GM10248 (cell line): ENCODE measurements around the gene ZFPL1.

Experiments used
- CTCF ChIA-PET: fragments of 300-600 bp; sonication (Branson Sonifier 250); formaldehyde crosslinking; extraction: SDS; loops from one replicate; lab custom pipeline; 2021; ENCODE audit warnings: antibody characterized with exemption; lab: Yijun Ruan, JAX
- POLR2A ChIA-PET: fragments of 350-650 bp; sonication (Branson Sonifier 250); formaldehyde crosslinking; extraction: SDS; loops from one replicate; lab custom pipeline; 2020; ENCODE audit warnings: antibody characterized with exemption; lab: Yijun Ruan, JAX
- DNase-seq: peaks from one replicate; pipeline ENCODE4 v3.0.0; 2012; ENCODE audit errors: extremely low spot score
- TF ChIP-seq, protein P1 (sequence below): IDR thresholded peaks from 2 replicates; pipeline ENCODE4 v1.5.1; 2012; ENCODE audit warnings: mild to moderate bottlenecking, low read depth; ENCODE audit errors: extremely low read depth, missing control alignments, control extremely low read depth

ZFPL1 gene

DNA sequence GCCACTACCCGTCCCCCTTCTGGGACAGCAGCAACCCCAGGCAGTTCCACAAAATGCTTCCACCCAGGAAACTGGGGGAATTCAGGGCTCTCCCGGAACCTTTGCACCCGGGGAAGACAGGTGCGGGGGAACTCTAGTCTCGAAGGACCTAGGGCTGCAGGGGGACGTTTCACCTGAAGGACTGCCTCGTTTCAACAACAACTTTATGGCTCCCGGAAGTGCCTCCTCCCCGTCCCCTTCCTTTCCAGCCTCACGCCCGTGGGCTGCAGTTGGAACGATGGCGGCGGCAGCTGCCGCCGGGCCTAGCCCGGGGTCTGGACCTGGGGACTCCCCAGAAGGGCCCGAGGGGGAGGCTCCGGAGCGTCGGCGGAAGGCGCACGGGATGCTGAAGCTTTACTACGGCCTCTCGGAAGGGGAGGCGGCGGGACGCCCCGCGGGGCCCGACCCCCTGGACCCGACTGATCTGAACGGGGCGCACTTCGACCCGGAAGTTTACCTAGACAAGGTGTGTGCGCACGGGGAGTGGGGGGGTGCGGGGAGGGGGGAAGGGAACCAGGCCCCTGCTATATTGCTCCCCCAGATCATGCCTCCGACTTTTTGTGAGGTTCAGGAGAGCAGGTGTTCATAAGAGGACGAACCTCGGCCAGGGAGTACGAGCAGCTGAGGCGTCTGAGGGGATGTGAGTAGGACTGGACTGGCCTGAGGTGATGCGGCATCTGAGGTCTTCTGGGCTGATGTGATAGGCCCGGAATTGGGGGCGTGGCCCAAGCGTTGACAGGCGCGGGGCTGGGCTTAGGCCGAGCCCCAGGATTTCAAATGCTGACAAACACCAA, 12.2 kb downstream of the ZFPL1 start, which contains the start of gene VPS51:
Gene VPS51, plus strand, starts transcription at position 241 of the 833 bp plus-strand sequence. Its CDS starts 37 bp downstream, at position 278.
- DNase-seq, result peak; percentile 90
- POLR2A ChIA-PET, result interaction anchor here (0.5 to 1.3 kb wide), 3 partner anchors 16 to 311 kb away, joined by 3 to 4 read pairs (median 3); partner anchors contain the start of gene TM7SF2
- CTCF ChIA-PET, result interaction anchor here (1.0 to 10.5 kb wide), 3 partner anchors 15 to 69 kb away, joined by 3 to 165 read pairs (median 5); partner anchors contain the start of genes SNX15 and TM7SF2
- TF ChIP-seq, protein P1, sequence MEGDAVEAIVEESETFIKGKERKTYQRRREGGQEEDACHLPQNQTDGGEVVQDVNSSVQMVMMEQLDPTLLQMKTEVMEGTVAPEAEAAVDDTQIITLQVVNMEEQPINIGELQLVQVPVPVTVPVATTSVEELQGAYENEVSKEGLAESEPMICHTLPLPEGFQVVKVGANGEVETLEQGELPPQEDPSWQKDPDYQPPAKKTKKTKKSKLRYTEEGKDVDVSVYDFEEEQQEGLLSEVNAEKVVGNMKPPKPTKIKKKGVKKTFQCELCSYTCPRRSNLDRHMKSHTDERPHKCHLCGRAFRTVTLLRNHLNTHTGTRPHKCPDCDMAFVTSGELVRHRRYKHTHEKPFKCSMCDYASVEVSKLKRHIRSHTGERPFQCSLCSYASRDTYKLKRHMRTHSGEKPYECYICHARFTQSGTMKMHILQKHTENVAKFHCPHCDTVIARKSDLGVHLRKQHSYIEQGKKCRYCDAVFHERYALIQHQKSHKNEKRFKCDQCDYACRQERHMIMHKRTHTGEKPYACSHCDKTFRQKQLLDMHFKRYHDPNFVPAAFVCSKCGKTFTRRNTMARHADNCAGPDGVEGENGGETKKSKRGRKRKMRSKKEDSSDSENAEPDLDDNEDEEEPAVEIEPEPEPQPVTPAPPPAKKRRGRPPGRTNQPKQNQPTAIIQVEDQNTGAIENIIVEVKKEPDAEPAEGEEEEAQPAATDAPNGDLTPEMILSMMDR, result no peak

DNA sequence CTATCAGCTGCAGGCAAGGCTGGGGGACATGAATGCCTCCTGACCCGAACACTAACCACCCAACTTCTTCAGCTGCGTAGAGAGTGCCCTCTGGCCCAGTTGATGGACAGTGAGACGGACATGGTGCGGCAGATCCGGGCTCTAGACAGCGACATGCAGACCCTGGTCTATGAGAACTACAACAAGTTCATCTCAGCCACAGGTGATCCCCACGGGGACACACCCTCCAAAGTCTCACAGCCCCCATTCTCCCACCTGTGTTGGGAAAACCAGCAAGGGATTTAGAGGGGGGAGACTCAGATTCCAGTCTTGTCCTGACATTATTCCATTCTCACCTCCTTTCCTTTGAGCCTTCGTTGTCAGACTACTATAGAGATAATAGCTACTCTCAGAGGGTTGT, 12.9 kb downstream of the ZFPL1 start:
- POLR2A ChIA-PET, result interaction anchor here (0.5 to 1.3 kb wide), 4 partner anchors 15 to 310 kb away, joined by 3 to 4 read pairs (median 4); partner anchors contain the start of genes FAU, MRPL49 and TM7SF2
- CTCF ChIA-PET, result interaction anchor here (1.0 to 10.5 kb wide), 4 partner anchors 14 to 70 kb away, joined by 3 to 165 read pairs (median 4); partner anchors contain the start of genes FAU, MRPL49, SNX15 and TM7SF2
- TF ChIP-seq, protein P1, result no peak
- DNase-seq, result no peak

DNA sequence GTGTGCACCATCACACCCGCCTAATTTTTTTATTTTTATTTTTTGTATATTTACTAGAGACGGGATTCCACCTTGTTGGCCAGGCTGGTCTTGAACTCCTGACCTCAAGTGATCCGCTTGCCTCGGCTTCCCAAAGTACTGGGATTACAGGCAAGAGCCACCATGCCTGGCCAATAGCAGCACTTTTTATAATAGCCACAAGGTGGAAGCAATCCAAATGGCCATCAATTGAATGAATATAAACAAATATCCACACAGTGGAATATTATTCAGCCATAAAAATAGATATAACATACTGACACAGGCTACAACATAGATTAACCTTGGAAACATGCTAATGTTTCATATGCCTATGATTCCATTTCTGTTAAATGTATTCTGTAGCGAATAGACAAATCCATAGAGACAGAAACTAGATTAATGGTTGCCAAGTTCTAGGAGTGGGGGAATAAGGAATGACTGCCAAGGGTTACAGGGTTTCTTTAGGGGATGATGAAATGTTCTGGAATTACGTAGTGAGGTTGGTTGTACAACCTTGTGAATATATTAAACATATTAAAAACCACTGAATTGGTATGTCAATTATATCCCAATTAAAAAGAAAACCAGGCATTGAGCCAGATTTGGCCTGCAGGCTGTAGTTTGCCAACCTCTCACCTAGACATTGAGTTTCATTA, 16.8 kb downstream of the ZFPL1 start:
- TF ChIP-seq, protein P1, result no peak
- ChIA-PET POLR2A (interaction anchor here (3.3 kb wide), 1 partner anchor 10 kb away, joined by 14 read pairs; the partner anchor contains the start of gene TM7SF2), CTCF (interaction anchor here (10.5 kb wide), 1 partner anchor 10 kb away, joined by 165 read pairs; the partner anchor contains the start of gene TM7SF2)
- no peak for DNase-seq

DNA sequence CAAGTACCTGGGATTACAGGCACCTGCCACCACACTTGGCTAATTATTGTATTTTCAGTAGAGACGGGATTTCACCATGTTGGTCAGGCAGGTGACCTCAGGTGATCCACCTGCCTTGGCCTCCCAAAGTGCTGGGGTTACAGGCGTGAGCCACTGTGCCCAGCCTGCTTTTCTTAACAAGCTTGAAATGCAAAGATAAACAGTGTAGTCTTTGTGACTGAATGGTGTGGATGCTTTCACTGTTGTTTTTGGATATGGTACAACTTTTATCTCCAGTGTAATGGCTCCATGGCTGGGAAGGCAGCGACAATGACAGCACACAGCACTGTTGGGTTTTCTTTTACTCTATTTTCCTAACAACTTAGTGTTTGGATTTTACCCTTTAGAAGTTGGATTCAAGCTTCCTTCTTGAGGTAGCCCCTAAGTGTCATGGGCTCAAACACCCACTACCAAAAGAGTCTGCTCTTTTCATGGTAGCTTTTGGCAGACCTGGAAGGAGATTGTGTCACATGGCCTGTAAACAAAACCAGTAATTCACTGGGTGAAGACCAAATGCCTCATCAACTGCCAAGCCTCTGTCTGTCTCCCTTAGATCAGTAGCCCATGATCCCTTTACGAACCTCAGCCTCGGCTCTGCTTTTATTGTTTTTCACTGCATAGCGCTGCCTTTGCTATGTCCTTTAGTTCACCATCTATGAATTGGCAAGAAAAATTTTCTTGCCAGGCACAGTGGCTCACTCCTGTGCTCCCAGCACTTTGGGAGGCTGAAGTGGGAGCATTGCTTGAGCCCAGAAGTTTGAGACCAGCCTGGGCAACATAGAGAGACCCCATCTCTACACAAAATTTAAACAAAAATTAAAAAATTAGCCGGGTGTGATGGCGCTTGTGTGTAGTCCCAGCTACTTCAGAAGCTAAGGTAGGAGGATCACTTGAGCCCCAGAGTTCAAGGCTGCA, 18.4 kb downstream of the ZFPL1 start:
- ChIA-PET POLR2A (no interaction called here), CTCF (interaction anchor here (0.7 to 10.5 kb wide), 3 partner anchors 8 to 90 kb away, joined by 3 to 165 read pairs (median 5); partner anchors contain the start of gene TM7SF2)
- DNase-seq, result no peak
- TF ChIP-seq, protein P1, result no peak

DNA sequence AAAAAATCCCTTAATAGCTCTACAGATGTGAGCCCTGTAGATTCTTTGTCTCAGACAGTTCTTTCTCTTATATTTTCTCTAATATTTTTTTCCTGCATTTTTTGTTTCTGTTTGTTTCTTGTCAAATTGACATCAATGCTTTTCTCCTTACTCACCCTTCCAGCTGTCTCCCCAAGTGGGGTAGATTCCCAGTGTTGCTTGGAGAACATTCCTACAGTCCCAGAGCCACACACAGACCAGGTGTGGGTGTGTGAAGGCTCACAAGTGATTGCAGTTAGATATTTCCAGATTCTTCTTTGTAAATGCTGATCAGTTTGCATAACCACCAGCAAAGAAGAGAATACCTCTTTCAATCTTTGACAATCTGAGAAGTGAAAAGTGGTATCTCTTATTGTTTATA, 19.5 kb downstream of the ZFPL1 start:
- TF ChIP-seq, protein P1, result no peak
- ChIA-PET POLR2A (interaction anchor here (0.6 kb wide), 1 partner anchor 39 kb away, joined by 3 read pairs; no protein-coding TSS in a partner anchor), CTCF (interaction anchor here (1.6 to 10.5 kb wide), 3 partner anchors 7 to 91 kb away, joined by 3 to 165 read pairs (median 5); partner anchors contain the start of gene TM7SF2)
- no peak for DNase-seq
